Suprapubic skin (tissue), 4 donors: ENCODE results near the gene ILF2.

Experiments
- EP300 ChIP-seq: sonication (generic); formaldehyde crosslinking; IDR thresholded peaks from one replicate; pipeline ENCODE4 v1.6.1; 2017; ENCODE audit warnings: antibody characterized with exemption
- POLR2AphosphoS5 ChIP-seq, 3 donors: sonication (generic); formaldehyde crosslinking; IDR thresholded peaks; one replicate each; pipeline ENCODE4 v1.6.1; 2017; ENCODE audit warnings: antibody characterized with exemption in 3 of 3
- TF ChIP-seq, protein P1 (sequence below), 2 donors: fragments of 200-600 bp in 1 of 2; fragments of 450-650 bp in 1 of 2; sonication (generic) in 1 of 2; IDR thresholded peaks; one replicate each; pipeline ENCODE4 v1.5.1; 2016 to 2019; ENCODE audit warnings: antibody characterized with exemption in 2 of 2, mild to moderate bottlenecking in 1 of 2, moderate library complexity in 1 of 2

DNA sequence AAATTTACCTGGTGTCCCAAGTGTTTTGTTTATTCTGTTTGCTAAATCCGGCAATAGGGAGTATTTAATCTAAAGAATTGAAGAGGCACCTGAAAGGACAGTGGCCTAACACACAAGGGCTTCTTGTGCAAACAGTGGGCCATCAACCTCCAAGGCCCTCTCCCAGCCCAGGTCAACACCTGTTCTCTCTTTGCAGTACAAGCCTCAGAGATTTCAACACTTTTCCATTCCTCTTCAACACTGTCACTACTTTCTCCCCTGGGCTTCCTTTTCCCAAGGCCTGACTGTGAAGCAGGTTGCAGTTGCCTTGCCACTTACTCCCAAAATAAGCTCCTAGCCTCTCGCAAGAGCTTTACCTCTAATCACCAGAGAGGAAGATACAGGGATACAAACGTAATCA lies 15.5 kb downstream of the ILF2 start:
- TF ChIP-seq, protein P1, sequence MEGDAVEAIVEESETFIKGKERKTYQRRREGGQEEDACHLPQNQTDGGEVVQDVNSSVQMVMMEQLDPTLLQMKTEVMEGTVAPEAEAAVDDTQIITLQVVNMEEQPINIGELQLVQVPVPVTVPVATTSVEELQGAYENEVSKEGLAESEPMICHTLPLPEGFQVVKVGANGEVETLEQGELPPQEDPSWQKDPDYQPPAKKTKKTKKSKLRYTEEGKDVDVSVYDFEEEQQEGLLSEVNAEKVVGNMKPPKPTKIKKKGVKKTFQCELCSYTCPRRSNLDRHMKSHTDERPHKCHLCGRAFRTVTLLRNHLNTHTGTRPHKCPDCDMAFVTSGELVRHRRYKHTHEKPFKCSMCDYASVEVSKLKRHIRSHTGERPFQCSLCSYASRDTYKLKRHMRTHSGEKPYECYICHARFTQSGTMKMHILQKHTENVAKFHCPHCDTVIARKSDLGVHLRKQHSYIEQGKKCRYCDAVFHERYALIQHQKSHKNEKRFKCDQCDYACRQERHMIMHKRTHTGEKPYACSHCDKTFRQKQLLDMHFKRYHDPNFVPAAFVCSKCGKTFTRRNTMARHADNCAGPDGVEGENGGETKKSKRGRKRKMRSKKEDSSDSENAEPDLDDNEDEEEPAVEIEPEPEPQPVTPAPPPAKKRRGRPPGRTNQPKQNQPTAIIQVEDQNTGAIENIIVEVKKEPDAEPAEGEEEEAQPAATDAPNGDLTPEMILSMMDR (IDR thresholded peaks at IDR 0.05) = no peak
- TF ChIP-seq POLR2AphosphoS5 (IDR thresholded peaks at IDR 0.05) (no peak), EP300 (no peak)
